ENCODE measurements around the gene INSC.

INSC gene

DNA sequence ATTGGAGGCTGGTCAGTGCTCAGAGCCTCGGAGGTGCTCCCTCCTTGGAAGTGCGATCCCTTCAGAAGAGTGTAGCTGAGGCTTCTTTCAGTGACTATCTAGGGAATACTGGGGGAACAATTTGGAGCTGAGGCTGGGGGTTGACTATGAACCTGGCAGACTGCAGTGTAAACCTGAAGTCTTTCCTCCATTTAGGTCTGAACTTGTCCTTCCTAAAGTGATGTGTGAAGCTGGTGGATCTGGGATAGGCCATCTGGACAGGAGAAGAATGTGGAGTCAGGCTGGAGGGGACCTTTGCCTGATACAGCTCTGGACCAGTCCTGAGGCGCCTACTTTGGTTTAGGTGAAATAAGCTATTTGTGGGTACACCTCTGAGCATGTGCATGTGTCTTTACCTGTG lies 3.5 kb upstream of the INSC start:
- DNase-seq: no peak

DNA sequence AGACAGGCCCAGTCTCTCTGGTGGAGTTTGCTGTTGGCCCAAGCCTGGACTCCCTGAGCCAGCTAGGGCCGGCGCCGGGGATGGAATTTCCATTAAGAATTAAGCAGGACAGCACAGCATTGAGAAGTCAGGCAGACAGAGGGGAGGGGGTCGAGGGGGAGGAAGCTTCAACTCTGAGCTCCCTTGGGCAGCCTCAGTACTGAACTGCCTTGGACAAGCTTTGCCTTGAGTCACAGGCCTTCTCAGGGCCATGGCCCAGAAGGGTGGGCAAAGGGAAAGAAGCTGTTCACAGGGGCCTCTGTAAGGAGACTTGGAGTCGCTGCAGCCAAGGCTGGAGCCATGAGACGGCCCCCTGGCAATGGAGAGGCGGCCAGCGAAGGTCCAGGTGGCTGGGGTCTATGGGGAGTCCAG lies 2.6 kb upstream of the INSC start:
- DNase-seq: no peak

DNA sequence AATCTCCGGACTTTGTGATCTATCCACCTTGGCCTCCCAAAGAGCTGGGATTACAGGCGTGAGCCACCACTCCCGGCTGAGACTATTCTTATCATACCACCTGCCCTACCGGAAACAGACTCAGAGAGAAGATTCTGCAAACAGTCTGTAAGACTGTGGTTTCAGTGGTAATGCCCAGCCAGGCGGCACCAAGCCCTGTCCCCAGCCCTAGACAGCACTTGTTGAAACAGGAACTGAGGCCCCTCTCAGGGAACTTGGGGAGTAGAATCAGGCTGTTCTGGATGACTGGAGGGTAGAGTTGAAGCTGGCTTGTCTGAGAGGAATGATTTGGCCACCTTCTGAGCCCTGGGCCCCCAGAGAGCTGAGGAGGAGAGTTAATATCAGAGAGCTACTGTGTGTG lies 1.3 kb upstream of the INSC start:
- DNase-seq: peak; percentile 49

DNA sequence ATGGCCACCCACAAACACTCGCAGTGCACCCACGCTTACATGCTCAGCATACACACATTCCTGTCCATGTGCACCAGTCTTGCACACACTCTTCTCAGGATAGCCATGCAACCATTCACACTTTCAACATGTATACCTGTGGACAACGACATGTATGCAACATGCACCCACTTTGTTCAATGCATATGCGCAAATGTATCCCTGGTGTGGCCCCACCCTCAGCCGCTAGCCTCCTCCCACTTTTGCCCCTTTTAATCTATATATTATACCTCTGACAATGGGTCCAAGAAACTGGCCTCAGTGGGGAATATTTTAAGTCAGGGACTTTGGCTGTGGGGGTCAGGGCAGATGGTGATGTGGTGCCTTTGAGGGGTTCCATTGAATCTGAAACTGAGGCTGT lies 963 bp downstream of the INSC start:
- DNase-seq: no peak

DNA sequence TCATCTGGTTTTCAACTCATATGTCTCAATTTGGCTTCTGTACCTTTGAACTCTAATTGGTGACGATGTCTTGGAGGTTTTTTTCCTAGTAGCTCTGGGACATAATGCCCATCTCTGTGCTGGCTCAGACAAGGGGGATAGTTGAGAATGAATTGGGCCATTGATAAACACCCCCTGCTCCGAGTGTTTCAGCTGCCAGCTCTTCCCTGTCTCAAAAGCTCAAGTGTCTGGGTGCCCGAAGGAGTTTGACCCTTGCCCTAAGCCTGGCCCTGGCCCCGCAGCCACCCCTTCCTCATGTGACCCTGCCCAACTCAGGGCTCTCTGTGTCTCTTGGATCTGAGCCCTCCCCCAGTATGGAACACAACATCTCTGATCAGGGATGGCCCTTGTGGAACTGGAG lies 3.0 kb downstream of the INSC start:
- no peak for DNase-seq

DNA sequence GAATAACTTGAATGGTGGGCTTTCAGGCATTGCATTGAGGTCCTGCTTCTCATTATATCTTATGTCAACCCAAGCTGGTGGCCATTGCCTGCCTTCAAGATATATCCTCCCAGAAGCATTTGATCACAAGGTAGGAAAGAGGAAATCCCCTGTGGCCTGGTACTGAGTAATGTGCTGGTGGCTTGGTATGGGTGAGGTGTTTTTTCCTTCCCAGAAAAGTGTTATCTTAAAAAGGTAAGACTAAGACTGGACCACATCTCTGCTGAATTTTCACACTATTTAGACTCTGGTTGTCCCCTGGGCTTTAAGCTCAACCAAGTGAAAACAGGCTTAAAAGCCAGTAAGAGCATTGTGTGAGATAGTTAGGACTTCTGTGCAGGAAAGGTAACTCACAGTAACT lies 3.7 kb downstream of the INSC start:
- peak; percentile 66 for DNase-seq

DNA sequence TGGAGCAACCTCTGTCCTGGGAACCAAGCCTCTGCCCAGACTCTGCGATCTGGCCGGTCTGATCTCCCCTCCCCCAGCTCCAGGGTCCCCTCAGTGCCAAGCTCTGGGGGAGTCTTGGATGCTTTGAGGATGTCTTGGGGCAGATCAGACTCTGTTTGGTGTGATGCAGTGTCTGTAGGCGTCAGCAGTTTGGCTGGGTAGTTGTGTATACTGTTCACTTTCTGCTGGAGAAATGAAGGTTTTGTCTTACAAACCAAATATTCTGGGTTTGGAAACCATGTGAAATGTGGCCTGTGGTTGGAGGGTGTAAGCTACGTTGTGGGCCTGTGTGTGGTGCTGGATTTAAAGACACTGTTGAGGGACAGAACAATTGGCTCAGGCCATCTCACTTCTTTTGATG lies 4.6 kb downstream of the INSC start:
- DNase-seq: peak; percentile 26

DNA sequence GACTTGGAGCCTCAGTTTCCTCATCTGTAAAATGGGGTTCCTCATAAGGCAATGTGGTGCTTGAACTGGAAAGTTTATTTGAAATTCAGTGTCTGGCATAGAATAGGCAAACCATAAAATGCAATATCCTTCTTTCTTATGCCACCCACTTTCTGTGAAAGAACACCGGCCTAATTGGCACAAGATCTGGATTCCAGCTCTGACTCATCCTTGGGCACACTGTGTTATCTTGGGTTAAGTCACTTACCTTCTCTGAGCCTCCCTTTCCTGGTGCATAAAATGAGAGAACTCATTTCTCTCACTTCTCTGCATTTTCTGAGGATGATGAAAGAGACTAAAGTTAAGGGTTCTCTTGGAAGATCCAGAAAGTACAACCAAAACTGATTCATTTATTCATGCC lies 5.1 kb downstream of the INSC start:
- peak; percentile 49 for DNase-seq

DNA sequence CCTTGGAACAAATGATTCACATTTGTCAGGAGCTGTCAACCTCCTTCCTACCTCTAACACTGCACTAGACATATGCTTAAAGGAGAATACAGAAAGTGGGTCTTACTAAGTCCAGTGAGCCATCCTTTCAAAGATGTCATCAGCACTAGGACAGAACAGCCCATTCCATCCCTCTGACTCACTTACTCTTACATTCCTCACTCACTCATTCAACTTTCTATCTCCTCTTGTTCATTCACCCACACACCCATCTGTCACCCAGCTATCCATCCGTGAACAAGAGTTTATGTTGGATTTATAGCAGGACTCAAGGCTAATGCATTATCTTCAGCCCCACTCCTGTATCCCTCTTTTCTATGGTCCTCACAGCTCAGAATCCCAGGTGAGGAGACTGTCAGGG lies 9.1 kb downstream of the INSC start:
- DNase-seq: no peak

DNA sequence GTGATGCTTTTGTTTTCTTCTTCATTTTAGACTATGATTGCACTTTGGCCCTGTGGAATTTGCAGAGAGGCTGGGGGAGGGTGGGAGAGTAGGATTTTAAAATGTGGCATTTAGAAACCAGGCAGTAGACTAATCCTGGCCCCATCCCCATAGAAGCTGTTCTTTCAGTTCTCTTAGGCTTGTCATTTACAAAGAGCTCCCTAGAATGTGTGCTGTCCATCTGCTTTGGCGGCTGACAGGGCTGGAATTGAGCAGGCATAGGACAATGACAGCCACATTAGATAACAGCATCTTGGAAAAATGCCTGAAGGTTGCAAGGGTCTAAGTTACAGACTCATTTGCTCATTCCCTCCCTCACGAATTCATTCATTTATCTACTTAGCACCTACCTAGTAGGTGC lies 9.8 kb downstream of the INSC start:
- no peak for DNase-seq

DNA sequence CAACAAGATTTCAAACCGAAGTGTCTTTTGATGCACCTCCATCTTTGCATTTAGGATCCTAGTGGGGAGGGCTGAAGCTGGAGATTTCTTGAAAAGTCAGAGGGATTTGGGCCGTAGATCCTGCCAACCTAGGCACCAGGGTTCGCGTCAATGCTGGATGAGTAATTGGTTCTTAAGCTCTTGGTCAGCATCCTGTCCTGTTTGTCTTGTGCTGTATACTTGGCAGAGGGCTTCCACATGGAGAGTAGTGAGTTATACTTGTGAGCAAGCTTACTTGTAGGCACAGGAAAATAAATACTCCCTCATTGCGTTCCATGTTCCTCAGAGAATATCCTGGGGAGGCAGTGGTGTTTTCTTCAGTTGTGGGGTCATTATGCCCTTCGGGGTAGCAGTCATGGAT lies 12.6 kb downstream of the INSC start:
- DNase-seq: no peak

DNA sequence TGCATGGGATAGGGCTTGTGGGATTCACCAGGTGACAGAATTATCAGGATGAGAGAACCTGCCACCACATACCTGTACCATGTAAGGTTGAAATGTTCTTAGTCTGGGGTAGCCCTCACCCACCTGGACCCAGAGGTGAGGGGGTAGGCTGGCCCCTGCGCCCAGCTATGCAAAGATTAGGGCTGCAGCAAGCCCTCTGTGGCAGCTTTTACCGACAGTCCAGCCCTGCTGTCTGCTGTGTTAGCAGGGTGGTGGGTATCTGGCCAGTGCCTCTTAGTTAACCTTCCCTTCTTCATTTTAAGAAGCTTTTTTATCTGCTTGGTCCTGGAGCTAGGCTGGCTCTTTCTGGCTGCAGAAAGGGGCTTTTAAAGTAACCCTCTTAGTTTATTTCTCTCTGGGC lies 13.9 kb downstream of the INSC start:
- no peak for DNase-seq

DNA sequence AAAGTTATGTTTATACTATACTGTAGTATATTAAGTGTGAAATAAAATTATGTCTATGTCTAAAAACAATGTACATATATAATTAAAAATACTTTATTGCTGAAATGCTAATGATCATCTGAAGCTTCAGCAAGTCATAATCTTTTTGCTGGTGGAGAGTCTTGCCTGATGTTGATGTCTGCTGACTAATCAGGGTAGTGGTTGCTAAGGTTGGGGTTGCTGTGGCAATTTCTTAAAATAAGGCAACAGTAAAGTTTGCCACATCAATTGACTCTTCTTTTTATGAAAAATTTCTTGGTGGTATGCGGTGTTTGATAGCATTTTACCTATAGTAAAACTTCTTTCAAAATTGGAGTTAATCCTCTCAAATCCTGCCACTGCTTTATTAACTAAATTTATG lies 21.4 kb downstream of the INSC start:
- DNase-seq: peak; percentile 33

DNA sequence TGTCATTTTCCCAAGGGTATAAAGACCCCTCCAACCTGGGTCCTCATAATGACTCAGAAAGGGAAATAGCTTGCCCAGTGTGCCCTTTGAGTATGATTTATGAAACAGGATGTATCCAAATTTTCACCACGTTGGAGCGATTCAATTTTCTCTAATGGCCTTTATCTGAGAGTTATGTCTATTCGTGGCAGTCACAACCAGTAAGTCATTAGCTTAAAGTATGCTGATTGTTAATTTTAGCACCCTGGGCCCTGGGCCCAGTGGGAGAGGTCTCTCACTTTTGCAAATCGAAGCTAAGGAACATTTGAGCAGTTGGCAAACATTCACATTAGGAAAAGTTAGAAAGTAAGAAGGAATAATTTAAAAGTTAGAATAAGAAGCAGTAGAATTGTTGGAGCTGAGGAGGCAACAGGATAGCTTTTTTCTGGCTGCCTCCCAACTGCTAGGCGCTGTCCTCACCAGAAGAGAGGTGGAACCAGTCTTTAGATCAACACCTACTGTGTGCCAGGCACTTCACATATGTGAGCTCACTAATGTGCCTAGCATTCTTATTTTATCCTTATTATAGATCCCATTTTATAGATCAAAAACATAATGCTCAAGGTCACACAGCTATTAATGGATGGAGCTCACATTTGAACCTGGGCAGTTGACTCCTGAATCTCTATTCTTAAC lies 24.5 kb downstream of the INSC start:
- DNase-seq: no peak

DNA sequence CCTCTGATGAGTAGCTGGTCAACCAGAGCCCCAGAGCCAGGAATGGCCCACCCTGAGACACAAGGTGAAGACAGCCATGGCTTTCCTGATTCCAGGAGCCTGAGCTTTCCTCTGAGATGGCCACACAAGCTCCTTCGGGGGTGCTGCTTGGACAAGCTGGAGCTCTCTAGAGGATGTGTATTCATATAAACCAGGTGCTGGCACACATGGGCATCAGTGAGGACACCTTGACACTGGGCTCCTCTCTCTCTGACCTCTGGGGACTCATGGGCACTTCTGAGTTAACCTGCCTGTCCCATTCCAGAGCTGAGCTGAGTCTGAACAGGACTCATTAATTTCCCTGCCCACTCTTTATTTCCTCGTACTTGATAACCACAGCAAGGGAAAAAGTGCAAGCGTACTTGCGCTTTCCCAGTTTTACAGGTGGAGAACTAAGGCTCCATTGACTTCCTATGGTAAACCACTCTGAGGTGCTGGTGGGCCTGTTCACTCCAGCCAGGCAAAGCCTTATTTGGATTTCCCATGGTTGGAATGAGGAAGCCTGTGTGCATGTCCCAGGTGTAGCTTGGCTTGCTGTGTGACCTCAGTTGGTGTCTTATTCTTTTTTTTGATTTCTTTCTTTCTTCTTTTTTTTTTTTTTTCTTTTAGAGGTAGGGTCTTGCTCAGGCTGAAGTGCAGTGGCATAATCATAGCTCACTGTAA lies 25.4 kb downstream of the INSC start:
- no peak for DNase-seq

DNA sequence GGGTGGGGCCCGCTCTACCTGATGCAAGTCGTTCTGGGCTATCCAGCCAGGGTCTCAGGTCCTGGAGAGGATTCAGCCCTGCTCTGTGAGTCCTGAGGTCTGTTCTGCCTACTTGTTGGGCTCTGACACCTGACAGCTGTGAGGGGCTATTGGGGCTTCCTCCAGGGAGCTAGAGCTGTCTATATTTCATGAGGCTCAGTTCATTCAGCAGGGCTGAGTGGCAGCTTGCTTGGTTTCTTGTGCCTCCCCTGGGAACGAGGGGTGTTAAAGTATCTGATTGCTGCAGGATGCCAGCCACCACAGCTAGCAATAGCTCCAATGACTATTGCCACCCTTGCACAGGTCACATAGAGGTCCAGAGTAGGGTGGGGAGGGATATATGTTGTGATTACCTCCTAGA lies 26.7 kb downstream of the INSC start:
- DNase-seq: no peak

DNA sequence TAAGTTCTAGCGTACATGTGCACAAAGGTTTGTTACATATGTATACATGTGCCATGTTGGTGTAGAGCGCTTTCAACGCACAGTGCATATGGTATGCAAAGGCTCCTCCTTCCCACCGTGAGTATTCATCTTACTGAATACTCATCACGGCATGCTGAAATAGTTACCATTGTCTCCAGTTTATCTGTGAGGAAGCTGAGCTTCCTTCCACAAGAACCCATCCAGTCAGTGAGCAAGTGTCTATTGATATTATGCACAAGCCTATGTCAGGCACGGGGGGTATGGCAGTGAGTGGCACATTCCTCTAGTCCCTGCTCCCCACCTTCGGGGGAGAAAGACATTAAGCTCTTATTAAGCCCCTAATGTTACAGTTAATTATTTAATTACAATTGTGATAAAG lies 28.1 kb downstream of the INSC start:
- no peak for DNase-seq

DNA sequence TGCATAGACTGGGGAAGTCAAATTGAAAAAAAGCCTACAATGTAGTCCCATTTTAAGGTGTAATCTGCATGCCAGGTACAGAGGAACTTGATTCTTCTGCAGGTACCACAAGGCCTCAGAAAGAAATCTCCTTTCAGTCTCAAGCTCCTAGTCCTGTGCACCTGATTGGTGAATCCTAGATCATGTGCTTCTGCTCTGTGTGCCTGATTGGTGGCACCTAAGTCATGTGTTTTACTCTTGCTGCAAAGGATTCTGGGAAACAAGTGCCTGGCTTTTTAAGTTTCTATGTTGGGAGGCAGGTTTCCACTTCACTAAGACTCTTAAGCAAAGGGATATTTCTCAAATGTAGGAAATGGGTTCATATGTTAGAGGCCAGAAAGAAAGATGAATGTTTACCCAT lies 29.1 kb downstream of the INSC start:
- no peak for DNase-seq

DNA sequence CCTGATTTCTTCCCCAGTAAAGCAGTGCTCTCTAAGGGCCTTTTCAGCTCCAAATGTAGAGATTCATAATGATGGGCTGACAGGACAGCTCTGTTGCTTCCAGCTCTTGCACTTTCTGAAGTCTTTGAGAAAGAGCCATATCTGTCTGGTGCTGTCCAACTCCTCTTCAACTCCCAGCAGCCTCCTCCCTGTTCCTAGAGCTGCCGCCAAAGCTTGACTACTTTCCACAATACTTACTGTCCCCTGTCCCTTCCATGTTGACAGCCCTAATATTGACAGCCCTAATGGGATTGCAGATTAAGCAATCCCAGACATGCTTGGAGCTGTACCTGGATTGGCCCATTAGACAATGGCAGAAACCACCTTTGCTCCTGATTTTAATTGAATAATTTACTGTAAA lies 29.6 kb downstream of the INSC start:
- no peak for DNase-seq

DNA sequence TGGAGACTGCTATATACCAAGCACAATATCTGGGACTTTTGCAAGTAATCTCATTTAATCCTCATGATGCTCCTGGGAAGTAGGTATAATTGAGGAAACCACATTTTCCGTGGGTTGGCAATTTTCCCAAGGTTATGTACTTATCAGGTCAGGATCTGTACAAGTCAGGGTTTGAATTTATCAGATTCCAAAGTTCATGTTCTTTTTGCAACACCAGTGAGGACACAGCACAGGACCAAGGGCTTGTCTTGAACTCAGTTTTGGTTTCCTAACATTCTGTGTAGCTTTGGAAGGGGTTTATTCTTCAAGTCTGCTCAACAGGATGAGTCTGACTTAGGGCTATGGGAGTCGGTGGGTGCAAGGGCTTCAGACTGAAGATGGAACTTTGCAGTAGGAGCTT lies 30.4 kb downstream of the INSC start:
- DNase-seq: no peak

DNA sequence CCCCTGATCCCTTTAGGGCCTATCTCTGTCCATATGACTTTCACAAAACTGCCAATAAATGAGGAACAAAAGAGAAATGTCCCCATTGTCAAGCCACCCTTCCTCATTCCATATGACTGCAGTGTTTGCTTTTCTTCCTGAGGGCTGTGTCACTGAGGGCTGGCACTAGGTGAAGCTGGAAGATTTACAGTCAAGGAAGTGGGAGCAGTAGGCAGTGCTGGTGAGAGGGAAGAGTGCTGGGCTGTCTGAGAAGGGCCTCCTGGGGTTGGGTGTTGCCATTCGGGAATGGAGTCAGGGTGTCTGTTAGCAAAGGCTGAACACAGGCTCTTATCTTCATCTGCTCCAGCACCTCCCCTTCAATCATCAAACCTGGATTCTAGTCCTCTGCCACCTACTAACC lies 30.9 kb downstream of the INSC start:
- DNase-seq: no peak

DNA sequence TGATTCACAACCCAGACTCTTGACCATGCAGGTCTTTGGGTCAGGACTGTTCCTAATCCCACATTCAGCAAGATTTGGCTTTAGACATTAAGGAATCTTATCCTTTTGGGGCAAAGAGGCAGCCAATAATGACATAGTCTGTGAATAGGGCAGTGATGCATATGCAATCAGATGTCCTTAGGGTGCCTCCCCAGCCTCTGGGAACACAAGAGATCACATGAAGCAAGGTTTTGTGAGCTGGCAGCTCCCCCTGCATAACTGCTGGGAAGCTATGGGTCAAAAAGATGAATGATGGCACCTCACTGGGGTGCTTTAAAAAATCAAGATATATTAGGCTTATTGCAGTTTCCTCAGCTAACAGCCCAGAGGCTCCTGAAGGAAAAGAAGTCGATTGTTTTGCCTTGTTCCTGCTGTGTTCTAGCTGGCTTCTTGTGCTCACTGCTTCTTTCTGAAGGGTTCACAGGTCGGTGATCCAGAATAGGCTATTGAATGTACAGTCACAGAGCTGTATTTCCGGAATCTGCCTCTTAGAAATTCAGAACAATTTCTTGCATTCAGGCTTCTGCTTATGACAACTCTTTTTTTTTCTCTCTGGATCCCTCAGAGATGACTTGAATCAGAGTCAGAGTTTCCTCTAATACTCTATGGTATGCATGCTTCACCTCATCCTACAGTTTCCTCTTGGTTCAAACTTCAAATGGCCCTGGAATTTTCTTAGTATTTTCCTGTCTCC lies 31.7 kb downstream of the INSC start:
- DNase-seq: no peak

DNA sequence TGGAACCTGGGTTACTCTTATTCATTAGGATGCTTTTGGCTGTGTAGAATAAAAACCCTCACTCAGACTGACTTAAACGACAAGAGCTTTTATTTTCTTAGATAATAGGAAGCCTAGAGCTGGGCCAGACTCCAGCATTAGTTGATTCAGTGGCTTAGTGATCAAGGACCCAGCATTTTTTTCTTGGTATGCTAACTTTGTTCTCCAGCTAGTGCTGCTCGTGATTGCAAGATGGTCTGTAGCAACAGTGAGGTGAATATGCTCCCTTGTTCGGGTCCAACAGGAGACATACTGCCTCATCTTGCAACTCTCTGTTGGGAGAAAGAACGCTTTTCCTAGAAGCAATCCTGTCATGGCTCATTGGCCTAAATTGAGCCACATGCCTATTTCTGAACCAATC lies 33.4 kb downstream of the INSC start:
- DNase-seq: no peak

DNA sequence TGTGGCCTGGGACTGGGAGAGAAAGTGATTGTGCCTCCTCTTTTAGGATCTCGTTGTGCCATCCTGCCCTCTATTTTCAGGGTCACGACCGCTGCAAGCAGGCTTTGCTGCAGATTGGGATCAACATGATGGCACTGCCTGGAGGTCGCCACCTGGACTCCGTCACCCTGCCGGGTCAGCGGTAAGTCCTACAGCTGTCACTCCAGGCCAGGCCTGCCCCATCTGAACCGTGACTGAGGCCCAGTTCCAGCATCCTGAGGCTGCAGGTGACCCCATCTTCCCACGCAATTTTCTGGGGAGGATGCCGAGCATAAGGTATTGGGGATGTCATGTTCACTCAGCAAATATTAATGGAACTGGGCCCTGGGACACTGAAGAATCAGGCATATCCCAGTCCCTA lies 34.3 kb downstream of the INSC start:
- DNase-seq: no peak
